ENCODE results near the gene PNPLA3.

Gene PNPLA3

GRCh38 chr22:43995057-43995685, 71.6 kb downstream of the PNPLA3 start:
- no peak for DNase-seq

GRCh38 chr22:43995798-43996169, 72.2 kb downstream of the PNPLA3 start:
- DNase-seq: no peak

- no peak for DNase-seq
These were observed 72.8 kb downstream of the PNPLA3 start for GRCh38 chr22:43996170-43996980.

GRCh38 chr22:43996981-43997265, 73.3 kb downstream of the PNPLA3 start:
- DNase-seq: no peak

Data from DMS 273 treated with DMSO at 0.1 percent for 48 hours (cell line).